GM21423 (cell line): ENCODE data around the gene RELN.

ENCODE experiments used
- ATAC-seq: cut with Tn5 transposase; IDR thresholded peaks from one replicate; pipeline ENCODE4 v1.9.1; 2021; ENCODE audit warnings: mild to moderate bottlenecking, moderate library complexity; ENCODE audit not compliant: unreplicated experiment

The RELN gene

GRCh38 chr7:103432712-103433111, 556.7 kb downstream of the RELN start:
- no peak for ATAC-seq

- ATAC-seq, result no peak
Observed at GRCh38 chr7:103425177-103425576, 564.3 kb downstream of the RELN start.

GRCh38 chr7:103423467-103424179, 565.8 kb downstream of the RELN start:
- ATAC-seq, result no peak
